HG03095 (cell line): Measurements from ENCODE around the gene ZNF488.

Source experiments
- ATAC-seq: cut with Tn5 transposase; IDR thresholded peaks from one replicate; pipeline ENCODE4 v1.9.1; 2021; ENCODE audit warnings: moderate library complexity; ENCODE audit not compliant: unreplicated experiment

ZNF488 gene

GRCh38 chr10:47332371-47332770 lies 51.7 kb downstream of the ZNF488 start:
- ATAC-seq = no peak

- no peak for ATAC-seq
Measured at GRCh38 chr10:47331954-47332353, 52.1 kb downstream of the ZNF488 start.

GRCh38 chr10:47331491-47331890 lies 52.6 kb downstream of the ZNF488 start:
- ATAC-seq = no peak

- no peak for ATAC-seq
Measured at GRCh38 chr10:47330804-47331203, 53.3 kb downstream of the ZNF488 start.

GRCh38 chr10:47330366-47330765 lies 53.7 kb downstream of the ZNF488 start:
- no peak for ATAC-seq

GRCh38 chr10:47329855-47330254 lies 54.2 kb downstream of the ZNF488 start:
- no peak for ATAC-seq

GRCh38 chr10:47326927-47327330 lies 57.2 kb downstream of the ZNF488 start:
- ATAC-seq = no peak

GRCh38 chr10:47326306-47326926 lies 57.7 kb downstream of the ZNF488 start:
- no peak for ATAC-seq

GRCh38 chr10:47325303-47326291 lies 58.5 kb downstream of the ZNF488 start:
- ATAC-seq = no peak

- no peak for ATAC-seq
Measured at GRCh38 chr10:47323636-47324296, 60.3 kb downstream of the ZNF488 start.

GRCh38 chr10:47323087-47323486 lies 61.0 kb downstream of the ZNF488 start:
- ATAC-seq = no peak

- no peak for ATAC-seq
Measured at GRCh38 chr10:47322300-47323061, 61.6 kb downstream of the ZNF488 start, which contains the start of gene GDF2. GDF2 (plus strand) TSS chr10:47322454; CDS start chr10:47322669, 215 bp downstream.

GRCh38 chr10:47321521-47322195 lies 62.4 kb downstream of the ZNF488 start:
- ATAC-seq = no peak

- ATAC-seq = no peak
Measured at GRCh38 chr10:47320812-47321211, 63.3 kb downstream of the ZNF488 start.

- ATAC-seq = no peak
Measured at GRCh38 chr10:47319784-47320183, 64.3 kb downstream of the ZNF488 start.

GRCh38 chr10:47318706-47319105 lies 65.4 kb downstream of the ZNF488 start:
- no peak for ATAC-seq

- ATAC-seq = no peak
Measured at GRCh38 chr10:47317251-47317650, 66.8 kb downstream of the ZNF488 start.

- no peak for ATAC-seq
Measured at GRCh38 chr10:47316131-47316530, 68.0 kb downstream of the ZNF488 start.
